ENCODE data around the gene HOXA10.

HOXA10 gene

GRCh38 chr7:27129729-27130539 is 44.2 kb downstream of the HOXA10 start:
- Histone ChIP-seq H3K9me3 (ENCODE audit: control insufficient read depth, low read depth, low read length) (no peaks in the 10 kb centered on the region), H3K9ac (ENCODE audit: low read length) (no peak overlapping the region), H3K4me1 (ENCODE audit: control insufficient read depth, low read depth, low read length) (peaks cover 5% of the 10 kb centered on the region), H3K27ac (ENCODE audit: low read length) (no peak overlapping the region), H3K36me3 (ENCODE audit: control insufficient read depth, low read depth, low read length) (no peaks in the 10 kb centered on the region), H3K4me3 (ENCODE audit: low read length) (no peak overlapping the region), H3K27me3 (ENCODE audit: control insufficient read depth, insufficient read depth, low read length) (peaks cover 100% of the 10 kb centered on the region)

- Histone ChIP-seq H3K9ac (ENCODE audit: low read length) (no peak overlapping the region), H3K27ac (ENCODE audit: low read length) (no peak overlapping the region), H3K27me3 (ENCODE audit: control insufficient read depth, insufficient read depth, low read length) (peaks cover 100% of the 10 kb centered on the region), H3K4me1 (ENCODE audit: control insufficient read depth, low read depth, low read length) (peaks cover 5% of the 10 kb centered on the region), H3K9me3 (ENCODE audit: control insufficient read depth, low read depth, low read length) (no peaks in the 10 kb centered on the region), H3K36me3 (ENCODE audit: control insufficient read depth, low read depth, low read length) (no peaks in the 10 kb centered on the region), H3K4me3 (ENCODE audit: low read length) (no peak overlapping the region)
Measured at GRCh38 chr7:27128776-27129728, 45.1 kb downstream of the HOXA10 start.

- Histone ChIP-seq H3K9me3 (ENCODE audit: control insufficient read depth, low read depth, low read length) (no peaks in the 10 kb centered on the region), H3K4me3 (ENCODE audit: low read length) (no peak overlapping the region), H3K36me3 (ENCODE audit: control insufficient read depth, low read depth, low read length) (no peaks in the 10 kb centered on the region), H3K27me3 (ENCODE audit: control insufficient read depth, insufficient read depth, low read length) (peaks cover 100% of the 10 kb centered on the region), H3K27ac (ENCODE audit: low read length) (no peak overlapping the region), H3K4me1 (ENCODE audit: control insufficient read depth, low read depth, low read length) (peaks cover 5% of the 10 kb centered on the region), H3K9ac (ENCODE audit: low read length) (no peak overlapping the region)
Measured at GRCh38 chr7:27128034-27128433, 46.1 kb downstream of the HOXA10 start.

GRCh38 chr7:27126596-27127327 is 47.4 kb downstream of the HOXA10 start:
- no peaks in the 10 kb centered on the region for H3K36me3 ChIP-seq (ENCODE audit: control insufficient read depth, low read depth, low read length)
- no peak overlapping the region for H3K27ac ChIP-seq (ENCODE audit: low read length)
- H3K27me3 ChIP-seq (ENCODE audit: control insufficient read depth, insufficient read depth, low read length): peaks cover 100% of the 10 kb centered on the region
- H3K4me1 ChIP-seq (ENCODE audit: control insufficient read depth, low read depth, low read length): peaks cover 5% of the 10 kb centered on the region
- H3K9me3 ChIP-seq (ENCODE audit: control insufficient read depth, low read depth, low read length): no peaks in the 10 kb centered on the region
- H3K9ac ChIP-seq (ENCODE audit: low read length): no peak overlapping the region
- H3K4me3 ChIP-seq (ENCODE audit: low read length): no peak overlapping the region

GRCh38 chr7:27125986-27126394 is 48.1 kb downstream of the HOXA10 start:
- Histone ChIP-seq H3K36me3 (ENCODE audit: control insufficient read depth, low read depth, low read length) (no peaks in the 10 kb centered on the region), H3K4me3 (ENCODE audit: low read length) (no peak overlapping the region), H3K9ac (ENCODE audit: low read length) (no peak overlapping the region), H3K27me3 (ENCODE audit: control insufficient read depth, insufficient read depth, low read length) (peaks cover 100% of the 10 kb centered on the region), H3K4me1 (ENCODE audit: control insufficient read depth, low read depth, low read length) (no peaks in the 10 kb centered on the region), H3K27ac (ENCODE audit: low read length) (no peak overlapping the region), H3K9me3 (ENCODE audit: control insufficient read depth, low read depth, low read length) (no peaks in the 10 kb centered on the region)

- peaks cover 100% of the 10 kb centered on the region for H3K27me3 ChIP-seq (ENCODE audit: control insufficient read depth, insufficient read depth, low read length)
Measured at GRCh38 chr7:27124902-27125689, 49.0 kb downstream of the HOXA10 start.

GRCh38 chr7:27124096-27124901 is 49.8 kb downstream of the HOXA10 start:
- no peak overlapping the region for H3K4me3 ChIP-seq (ENCODE audit: low read length)
- no peak overlapping the region for H3K9ac ChIP-seq (ENCODE audit: low read length)
- H3K36me3 ChIP-seq (ENCODE audit: control insufficient read depth, low read depth, low read length): no peaks in the 10 kb centered on the region
- H3K9me3 ChIP-seq (ENCODE audit: control insufficient read depth, low read depth, low read length): peaks cover 4% of the 10 kb centered on the region
- no peaks in the 10 kb centered on the region for H3K4me1 ChIP-seq (ENCODE audit: control insufficient read depth, low read depth, low read length)
- peaks cover 100% of the 10 kb centered on the region for H3K27me3 ChIP-seq (ENCODE audit: control insufficient read depth, insufficient read depth, low read length)
- no peak overlapping the region for H3K27ac ChIP-seq (ENCODE audit: low read length)

More at GRCh38 chr7:27124902-27125689, 49.0 kb downstream of the HOXA10 start:
- H3K4me3 ChIP-seq (ENCODE audit: low read length): no peak overlapping the region
- no peaks in the 10 kb centered on the region for H3K9me3 ChIP-seq (ENCODE audit: control insufficient read depth, low read depth, low read length)
- H3K36me3 ChIP-seq (ENCODE audit: control insufficient read depth, low read depth, low read length): no peaks in the 10 kb centered on the region
- H3K4me1 ChIP-seq (ENCODE audit: control insufficient read depth, low read depth, low read length): no peaks in the 10 kb centered on the region
- no peak overlapping the region for H3K27ac ChIP-seq (ENCODE audit: low read length)
- H3K9ac ChIP-seq (ENCODE audit: low read length): no peak overlapping the region

- no peaks in the 10 kb centered on the region for H3K36me3 ChIP-seq (ENCODE audit: control insufficient read depth, low read depth, low read length)
- no peaks in the 10 kb centered on the region for H3K4me1 ChIP-seq (ENCODE audit: control insufficient read depth, low read depth, low read length)
- no peak overlapping the region for H3K27ac ChIP-seq (ENCODE audit: low read length)
- H3K9ac ChIP-seq (ENCODE audit: low read length): no peak overlapping the region
- peaks cover 4% of the 10 kb centered on the region for H3K9me3 ChIP-seq (ENCODE audit: control insufficient read depth, low read depth, low read length)
- peaks cover 100% of the 10 kb centered on the region for H3K27me3 ChIP-seq (ENCODE audit: control insufficient read depth, insufficient read depth, low read length)
- H3K4me3 ChIP-seq (ENCODE audit: low read length): no peak overlapping the region
Measured at GRCh38 chr7:27123477-27124053, 50.6 kb downstream of the HOXA10 start.

GRCh38 chr7:27123007-27123476 is 51.1 kb downstream of the HOXA10 start:
- no peak overlapping the region for H3K27ac ChIP-seq (ENCODE audit: low read length)
- H3K4me1 ChIP-seq (ENCODE audit: control insufficient read depth, low read depth, low read length): no peaks in the 10 kb centered on the region
- H3K27me3 ChIP-seq (ENCODE audit: control insufficient read depth, insufficient read depth, low read length): peaks cover 100% of the 10 kb centered on the region
- no peak overlapping the region for H3K9ac ChIP-seq (ENCODE audit: low read length)
- no peaks in the 10 kb centered on the region for H3K36me3 ChIP-seq (ENCODE audit: control insufficient read depth, low read depth, low read length)
- H3K9me3 ChIP-seq (ENCODE audit: control insufficient read depth, low read depth, low read length): peaks cover 4% of the 10 kb centered on the region
- H3K4me3 ChIP-seq (ENCODE audit: low read length): no peak overlapping the region

Measured in iPS-18a (cell line).